HG03039 (cell line): ENCODE results near the gene ABCA6.
"Not testable (repeated sequence)": the region's sequence is repeated elsewhere in the genome, so short reads cannot be mapped to it uniquely, and the experiment has no call there.

Experiments
- ATAC-seq: cut with Tn5 transposase; IDR thresholded peaks from one replicate; pipeline ENCODE4 v1.9.1; 2021; ENCODE audit warnings: mild to moderate bottlenecking, moderate library complexity; ENCODE audit not compliant: unreplicated experiment

Gene ABCA6, protein sequence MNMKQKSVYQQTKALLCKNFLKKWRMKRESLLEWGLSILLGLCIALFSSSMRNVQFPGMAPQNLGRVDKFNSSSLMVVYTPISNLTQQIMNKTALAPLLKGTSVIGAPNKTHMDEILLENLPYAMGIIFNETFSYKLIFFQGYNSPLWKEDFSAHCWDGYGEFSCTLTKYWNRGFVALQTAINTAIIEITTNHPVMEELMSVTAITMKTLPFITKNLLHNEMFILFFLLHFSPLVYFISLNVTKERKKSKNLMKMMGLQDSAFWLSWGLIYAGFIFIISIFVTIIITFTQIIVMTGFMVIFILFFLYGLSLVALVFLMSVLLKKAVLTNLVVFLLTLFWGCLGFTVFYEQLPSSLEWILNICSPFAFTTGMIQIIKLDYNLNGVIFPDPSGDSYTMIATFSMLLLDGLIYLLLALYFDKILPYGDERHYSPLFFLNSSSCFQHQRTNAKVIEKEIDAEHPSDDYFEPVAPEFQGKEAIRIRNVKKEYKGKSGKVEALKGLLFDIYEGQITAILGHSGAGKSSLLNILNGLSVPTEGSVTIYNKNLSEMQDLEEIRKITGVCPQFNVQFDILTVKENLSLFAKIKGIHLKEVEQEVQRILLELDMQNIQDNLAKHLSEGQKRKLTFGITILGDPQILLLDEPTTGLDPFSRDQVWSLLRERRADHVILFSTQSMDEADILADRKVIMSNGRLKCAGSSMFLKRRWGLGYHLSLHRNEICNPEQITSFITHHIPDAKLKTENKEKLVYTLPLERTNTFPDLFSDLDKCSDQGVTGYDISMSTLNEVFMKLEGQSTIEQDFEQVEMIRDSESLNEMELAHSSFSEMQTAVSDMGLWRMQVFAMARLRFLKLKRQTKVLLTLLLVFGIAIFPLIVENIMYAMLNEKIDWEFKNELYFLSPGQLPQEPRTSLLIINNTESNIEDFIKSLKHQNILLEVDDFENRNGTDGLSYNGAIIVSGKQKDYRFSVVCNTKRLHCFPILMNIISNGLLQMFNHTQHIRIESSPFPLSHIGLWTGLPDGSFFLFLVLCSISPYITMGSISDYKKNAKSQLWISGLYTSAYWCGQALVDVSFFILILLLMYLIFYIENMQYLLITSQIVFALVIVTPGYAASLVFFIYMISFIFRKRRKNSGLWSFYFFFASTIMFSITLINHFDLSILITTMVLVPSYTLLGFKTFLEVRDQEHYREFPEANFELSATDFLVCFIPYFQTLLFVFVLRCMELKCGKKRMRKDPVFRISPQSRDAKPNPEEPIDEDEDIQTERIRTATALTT (N-terminal part only)

DNA sequence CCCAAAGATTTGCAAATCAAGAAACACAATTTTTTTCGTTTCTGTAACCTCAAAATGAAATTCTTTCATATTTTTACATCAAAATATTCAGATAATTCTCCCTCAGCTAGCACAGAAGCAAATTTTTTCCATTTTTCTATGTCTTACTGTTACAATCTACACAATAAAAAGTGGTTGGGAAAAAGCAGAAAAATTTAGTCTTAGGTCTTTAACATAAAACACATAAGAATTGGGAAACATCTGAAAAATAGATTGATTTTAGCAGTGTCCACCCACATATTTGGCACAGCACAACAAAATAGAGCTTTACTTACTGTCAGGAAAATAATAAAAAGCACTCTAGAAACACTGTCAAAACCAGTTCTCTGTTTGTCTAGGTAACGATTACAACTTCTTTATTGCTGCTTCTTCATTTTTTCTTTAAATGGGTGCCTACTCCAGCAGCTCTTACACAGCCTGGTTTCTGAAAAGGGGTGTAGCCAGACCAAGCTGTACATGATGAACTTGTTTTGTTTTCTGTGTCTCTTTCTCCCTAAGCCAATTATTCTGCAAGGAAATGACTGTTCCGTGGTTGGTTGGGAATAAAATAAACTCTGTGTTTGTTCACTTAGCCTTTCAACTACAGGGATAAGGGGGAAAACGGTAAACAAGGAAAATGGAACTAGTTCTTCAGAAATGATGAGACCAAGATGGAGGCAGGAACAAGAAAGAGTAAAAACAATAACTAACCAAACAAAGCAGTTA, at the start of gene ABCA6:
TSS of gene ABCA6 (minus strand) at position 465 of the 744 bp plus-strand sequence. CDS start 1,192 bp downstream, outside the sequence.
- ATAC-seq, result no peak

- no peak for ATAC-seq
Measured at GRCh38 chr17:69188796-69189195, 47.1 kb upstream of the ABCA6 start.

DNA sequence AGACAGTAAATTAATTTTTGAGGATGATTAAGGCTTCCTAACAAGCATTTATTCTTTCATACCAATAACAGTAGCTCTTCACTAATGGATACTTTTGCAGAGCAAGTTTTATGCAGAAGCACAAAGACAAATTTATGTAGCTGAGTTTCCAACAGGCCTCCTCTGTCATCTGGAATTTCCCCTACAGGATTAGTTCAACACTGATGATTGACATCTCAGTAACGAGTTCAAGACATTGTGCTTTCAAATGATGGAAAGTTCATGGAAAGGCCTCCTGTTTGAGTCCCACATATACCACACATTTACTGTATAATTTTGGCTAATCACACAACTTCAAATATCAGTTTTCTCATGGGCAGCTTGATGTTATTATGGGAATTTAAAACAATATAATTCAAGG, 46.4 kb upstream of the ABCA6 start:
- no peak for ATAC-seq

GRCh38 chr17:69187294-69187693, 45.6 kb upstream of the ABCA6 start:
- no peak for ATAC-seq

DNA sequence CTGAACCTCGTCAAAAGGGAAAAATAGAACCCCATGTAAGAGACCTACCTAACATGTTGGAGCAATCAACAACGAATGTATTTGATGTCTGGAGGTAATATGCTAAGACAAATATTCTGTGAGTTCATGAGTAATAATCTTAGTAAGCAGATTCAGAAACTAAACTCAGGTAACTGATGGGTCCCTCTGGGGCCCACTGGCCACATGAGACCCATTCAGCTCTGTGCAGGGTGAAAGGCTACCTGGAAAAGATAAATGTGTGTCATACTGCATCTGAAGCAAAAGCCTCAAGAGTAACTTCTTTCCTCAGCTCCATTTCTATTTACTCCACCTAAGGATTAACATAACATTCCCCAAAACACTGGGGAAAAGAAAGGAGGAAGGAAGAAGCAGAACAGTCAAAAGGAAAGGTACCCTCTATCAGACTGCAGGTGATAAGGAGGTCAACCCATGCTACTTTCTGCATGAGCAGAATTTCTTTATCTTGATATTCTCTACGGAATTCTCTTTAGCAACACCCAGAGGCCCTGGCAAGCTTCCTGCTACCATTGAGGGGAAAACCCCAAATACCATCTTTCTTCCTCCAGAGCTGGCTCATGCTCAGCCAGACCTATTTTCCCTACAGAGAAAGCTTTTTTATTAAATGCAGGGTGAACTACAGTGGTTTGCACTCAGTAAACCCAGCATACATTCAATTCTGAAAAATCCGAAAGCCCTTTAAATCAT, 37.7 kb upstream of the ABCA6 start:
- ATAC-seq, result no peak

- ATAC-seq, result no peak
Measured at GRCh38 chr17:69176457-69176795, 34.7 kb upstream of the ABCA6 start.

- ATAC-seq, result no peak
Measured at GRCh38 chr17:69175625-69176456, 34.1 kb upstream of the ABCA6 start.

DNA sequence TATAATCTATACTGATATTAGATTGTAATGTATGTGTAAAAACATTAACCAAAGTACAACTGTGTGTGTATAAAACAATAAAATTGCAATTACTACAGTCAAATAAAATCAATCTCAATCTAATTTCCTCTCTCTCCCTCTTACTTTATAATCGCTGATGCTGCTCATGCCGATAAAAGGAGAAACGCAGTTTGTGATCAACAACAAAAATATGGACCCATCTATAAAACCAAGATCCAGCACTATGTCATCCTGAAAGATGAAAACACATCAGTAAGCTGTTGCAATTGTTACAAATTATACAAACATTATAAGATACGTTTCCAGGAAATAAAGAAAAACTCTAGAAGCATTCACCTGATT, 33.5 kb upstream of the ABCA6 start:
- no peak for ATAC-seq

DNA sequence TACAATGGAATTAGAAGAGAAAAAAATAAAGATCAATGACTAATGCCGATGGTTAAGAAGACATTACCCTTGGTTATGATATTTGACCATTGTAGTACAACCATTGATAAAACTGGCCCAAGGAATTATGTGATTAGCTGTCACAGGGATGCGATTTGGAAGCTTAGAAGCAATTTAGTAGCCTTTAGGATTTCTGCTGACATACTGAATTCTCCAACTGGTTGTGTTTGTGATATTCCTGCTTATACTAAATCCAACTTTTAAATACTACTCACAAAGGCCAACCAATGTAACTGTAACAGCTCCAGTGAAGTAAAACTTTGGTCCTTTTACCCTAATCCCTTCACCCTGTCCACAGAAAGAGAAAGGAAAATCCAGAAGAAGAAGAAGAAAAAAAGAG, 31.4 kb upstream of the ABCA6 start:
- no peak for ATAC-seq

GRCh38 chr17:69170377-69170776, 28.7 kb upstream of the ABCA6 start:
- no peak for ATAC-seq

DNA sequence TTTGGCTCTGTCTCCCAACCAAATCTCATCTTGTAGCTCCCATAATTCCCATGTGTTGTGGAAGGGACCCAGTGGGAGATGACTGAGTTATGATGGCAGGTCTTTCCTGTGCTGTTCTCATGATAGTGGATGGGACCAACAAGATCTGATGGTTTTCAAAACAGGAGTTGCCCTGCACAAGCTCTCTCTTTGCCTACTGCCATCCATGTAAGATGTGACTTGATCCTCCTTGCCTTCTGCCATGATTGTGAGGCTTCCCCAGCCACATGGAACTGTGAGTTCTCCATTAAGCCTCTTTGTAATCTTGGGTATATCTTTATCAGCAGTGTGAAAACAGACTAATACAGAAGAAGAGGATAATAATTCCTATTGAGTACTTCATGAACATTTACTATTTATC, 26.9 kb upstream of the ABCA6 start:
- not testable (repeated sequence) for ATAC-seq

DNA sequence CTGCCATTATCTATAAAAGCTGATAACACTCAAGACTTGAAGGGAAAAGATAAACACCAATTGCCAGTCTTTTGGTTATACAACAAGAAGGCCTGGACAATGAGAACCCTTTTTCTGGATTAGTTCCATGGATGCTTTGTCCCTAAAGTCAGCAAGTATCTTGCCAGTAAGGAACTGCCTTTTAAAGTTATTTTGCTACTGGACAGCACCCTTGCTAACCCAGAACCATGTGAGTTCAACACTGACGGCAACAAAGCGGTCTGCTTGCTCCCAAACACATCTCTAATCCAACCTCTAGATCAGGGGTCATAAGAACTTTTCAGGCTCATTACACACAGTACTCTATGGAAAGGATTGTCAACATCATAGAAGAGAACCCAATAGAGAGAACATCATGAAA, 25.3 kb upstream of the ABCA6 start:
- ATAC-seq, result no peak

DNA sequence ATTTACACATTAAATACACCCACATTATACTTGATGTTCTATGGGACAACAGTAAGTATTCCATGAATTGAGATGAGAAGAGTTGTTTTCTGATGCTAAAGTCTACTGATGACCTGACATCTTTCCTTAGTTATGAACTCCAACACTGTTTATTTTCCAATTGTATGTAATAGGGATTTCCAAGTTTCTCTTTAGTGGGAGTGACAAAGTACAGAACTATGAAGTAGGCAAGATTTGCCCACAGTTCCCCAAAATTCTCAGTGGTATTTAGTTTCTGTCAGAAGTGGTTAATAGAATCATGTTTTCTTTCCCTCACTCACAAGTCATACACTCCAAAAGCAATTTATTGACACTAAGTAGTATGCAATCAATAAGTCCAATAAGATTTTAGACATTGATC, 22.5 kb upstream of the ABCA6 start:
- no peak for ATAC-seq

DNA sequence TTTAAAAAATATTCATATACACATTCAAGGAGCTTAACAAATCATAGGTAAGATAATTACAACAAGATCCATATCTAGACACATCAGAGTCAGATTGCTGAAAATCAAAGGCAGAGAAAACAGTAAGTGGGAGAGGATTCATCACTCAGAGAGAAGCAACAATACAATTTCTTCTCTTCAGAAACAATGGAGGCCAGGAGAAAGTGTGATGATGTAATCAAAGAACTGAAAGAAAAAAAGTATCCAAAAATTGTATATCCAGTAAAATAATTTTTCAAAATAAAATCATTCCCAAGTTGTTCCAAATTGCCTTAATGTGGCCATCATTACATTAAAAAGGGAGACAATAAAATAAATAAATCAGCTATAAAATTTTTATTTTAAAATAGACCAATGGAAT, 17.7 kb upstream of the ABCA6 start:
- no peak for ATAC-seq

DNA sequence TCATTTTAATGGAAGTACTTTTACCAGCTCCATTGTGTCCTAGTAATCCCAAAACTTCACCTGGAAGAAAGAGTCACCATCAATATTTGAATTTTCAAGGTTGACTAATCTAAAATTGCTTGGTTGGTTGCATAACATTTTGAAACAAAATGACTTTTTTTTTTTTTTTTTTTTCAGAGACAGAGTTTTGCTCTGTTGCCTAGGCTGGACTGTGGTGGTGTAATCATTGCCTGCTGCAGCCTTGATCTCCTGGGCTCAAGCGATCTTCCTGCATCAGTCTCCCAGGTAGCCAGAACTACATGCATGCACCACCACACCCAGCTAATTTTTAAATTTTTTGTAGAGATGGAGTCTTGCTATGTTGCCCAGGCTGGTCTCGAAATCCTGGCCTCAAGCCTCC, 12.6 kb upstream of the ABCA6 start:
- ATAC-seq, result no peak

- no peak for ATAC-seq
Measured at GRCh38 chr17:69150333-69150732, 8.6 kb upstream of the ABCA6 start.

- ATAC-seq, result no peak
Measured at GRCh38 chr17:69147460-69147859, 5.8 kb upstream of the ABCA6 start.

- no peak for ATAC-seq
Measured at GRCh38 chr17:69144331-69145255, 2.9 kb upstream of the ABCA6 start.
